ENCODE results near the gene KRT3.

The KRT3 gene

DNA sequence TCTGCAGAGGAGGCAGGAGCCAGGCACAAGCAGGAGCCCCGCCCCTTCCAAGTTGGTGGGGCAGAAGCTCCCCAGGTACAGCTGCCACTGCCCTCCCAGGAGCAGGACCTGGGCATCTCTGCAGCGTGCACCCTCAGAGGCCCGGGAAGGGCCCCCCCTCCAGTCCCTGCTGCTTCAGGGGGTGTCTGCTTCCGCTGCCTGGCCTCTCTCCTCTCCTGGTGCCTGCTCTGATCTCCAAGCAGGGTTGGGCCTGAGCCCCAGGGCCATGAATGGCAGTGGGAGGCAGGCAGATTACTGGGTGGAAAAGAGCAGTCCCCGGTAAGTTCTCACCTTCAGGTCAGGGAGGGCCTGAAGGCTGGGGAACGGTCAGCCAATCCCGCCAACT lies 53.7 kb downstream of the KRT3 start:
- no peak overlapping the region for H3K9ac ChIP-seq (ENCODE audit: low read length)

GRCh38 chr12:52741375-52742195 lies 54.3 kb downstream of the KRT3 start:
- H3K9me3 ChIP-seq (ENCODE audit: control insufficient read depth, low read length): no peaks in the 10 kb centered on the region
- H2AK5ac ChIP-seq (ENCODE audit: low read length, severe bottlenecking): no peak overlapping the region
- no peak overlapping the region for H3K23ac ChIP-seq (ENCODE audit: low read length in 2 of 2)
- no peak overlapping the region for H3K14ac ChIP-seq (ENCODE audit: low read length in 2 of 2)
- no peak overlapping the region for H2BK5ac ChIP-seq (ENCODE audit: low read depth, low read length, poor library complexity, severe bottlenecking)
- H3K27ac ChIP-seq (ENCODE audit: low read length, poor library complexity, severe bottlenecking): no peak overlapping the region
- H2BK15ac ChIP-seq (ENCODE audit: low read depth, poor library complexity, severe bottlenecking): no peak overlapping the region
- H3K18ac ChIP-seq (ENCODE audit: low read depth in 1 of 2, low read length in 2 of 2): no peak overlapping the region
- H3K79me1 ChIP-seq (replicated peaks; ENCODE audit: low read length, poor library complexity, severe bottlenecking): no peaks in the 10 kb centered on the region
- peak; percentile 51 for DNase-seq
- no peak overlapping the region for H3K9ac ChIP-seq (ENCODE audit: low read length)
- no peak overlapping the region for H2BK120ac ChIP-seq (ENCODE audit: low read depth, low read length)
- no peak overlapping the region for H3K4me3 ChIP-seq (ENCODE audit: insufficient read depth in 1 of 2, low read depth in 1 of 2, low read length in 2 of 2)
- no peak overlapping the region for H4K91ac ChIP-seq (ENCODE audit: low read length)
- H3K4me2 ChIP-seq (ENCODE audit: low read length, poor library complexity, severe bottlenecking): no peak overlapping the region
- H3K27me3 ChIP-seq (ENCODE audit: control insufficient read depth in 1 of 2, insufficient read depth in 1 of 2, low read length in 2 of 2): peaks cover 0 to 52% of the 10 kb centered on the region in 2 experiments
- H3K4ac ChIP-seq (ENCODE audit: low read depth in 1 of 2, low read length in 2 of 2): no peak overlapping the region
- H2BK12ac ChIP-seq (ENCODE audit: low read length in 2 of 2): no peak overlapping the region
- H4K8ac ChIP-seq (ENCODE audit: low read length): no peak overlapping the region
- no peaks in the 10 kb centered on the region for H3K36me3 ChIP-seq (ENCODE audit: control insufficient read depth in 1 of 2, insufficient read depth in 2 of 2, low read depth in 1 of 2, low read length in 2 of 2)
- WGBS: 23% methylated on average over 15 of the region's 16 CpGs
- H3K4me1 ChIP-seq (ENCODE audit: control insufficient read depth, insufficient read depth, low read depth, low read length): no peaks in the 10 kb centered on the region
- H2AFZ ChIP-seq (ENCODE audit: low read depth, low read length): no peak overlapping the region

More for the DNA sequence above, 53.7 kb downstream of the KRT3 start:
- no peak overlapping the region for H2BK120ac ChIP-seq (ENCODE audit: low read depth, low read length)
- no peak overlapping the region for H4K8ac ChIP-seq (ENCODE audit: low read length)
- H3K36me3 ChIP-seq (ENCODE audit: control insufficient read depth in 1 of 2, insufficient read depth in 2 of 2, low read depth in 1 of 2, low read length in 2 of 2): no peaks in the 10 kb centered on the region
- H3K27ac ChIP-seq (ENCODE audit: low read length, poor library complexity, severe bottlenecking): no peak overlapping the region
- no peak overlapping the region for H2AK5ac ChIP-seq (ENCODE audit: low read length, severe bottlenecking)
- H3K4me2 ChIP-seq (ENCODE audit: low read length, poor library complexity, severe bottlenecking): no peak overlapping the region
- no peaks in the 10 kb centered on the region for H3K4me1 ChIP-seq (ENCODE audit: control insufficient read depth, insufficient read depth, low read depth, low read length)
- DNase-seq: no peak
- H3K4ac ChIP-seq (ENCODE audit: low read depth in 1 of 2, low read length in 2 of 2): no peak overlapping the region
- no peak overlapping the region for H3K4me3 ChIP-seq (ENCODE audit: insufficient read depth in 1 of 2, low read depth in 1 of 2, low read length in 2 of 2)
- H2AFZ ChIP-seq (ENCODE audit: low read depth, low read length): no peak overlapping the region
- H3K9me3 ChIP-seq (ENCODE audit: control insufficient read depth, low read length): no peaks in the 10 kb centered on the region
- H3K18ac ChIP-seq (ENCODE audit: low read depth in 1 of 2, low read length in 2 of 2): no peak overlapping the region
- H4K91ac ChIP-seq (ENCODE audit: low read length): no peak overlapping the region
- 62% methylated on average over 5 of the region's 7 CpGs for WGBS
- H3K23ac ChIP-seq (ENCODE audit: low read length in 2 of 2): no peak overlapping the region
- H3K79me1 ChIP-seq (replicated peaks; ENCODE audit: low read length, poor library complexity, severe bottlenecking): no peaks in the 10 kb centered on the region
- H2BK5ac ChIP-seq (ENCODE audit: low read depth, low read length, poor library complexity, severe bottlenecking): no peak overlapping the region
- H3K27me3 ChIP-seq (ENCODE audit: control insufficient read depth in 1 of 2, insufficient read depth in 1 of 2, low read length in 2 of 2): peaks cover 0 to 54% of the 10 kb centered on the region in 2 experiments
- H2BK12ac ChIP-seq (ENCODE audit: low read length in 2 of 2): no peak overlapping the region
- H2BK15ac ChIP-seq (ENCODE audit: low read depth, poor library complexity, severe bottlenecking): no peak overlapping the region
- no peak overlapping the region for H3K14ac ChIP-seq (ENCODE audit: low read length in 2 of 2)

DNA sequence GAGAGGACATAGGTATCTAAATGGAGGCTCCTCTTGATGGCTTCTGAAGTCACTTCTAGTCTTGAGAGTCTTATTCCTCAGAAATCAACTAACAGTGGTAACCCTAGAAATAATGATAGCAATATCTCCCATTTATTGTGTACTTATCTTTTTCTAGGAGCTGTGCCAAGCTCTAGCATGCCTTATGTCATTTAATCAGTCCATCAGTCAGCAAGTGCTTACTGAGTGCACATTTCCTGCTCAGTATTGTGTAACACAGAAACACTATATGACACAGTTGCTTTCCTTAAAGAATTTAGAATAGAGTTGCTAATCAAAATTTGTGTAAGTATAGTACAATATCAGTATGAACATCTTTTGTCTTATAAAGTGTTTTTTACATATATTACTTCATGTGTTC lies 55.3 kb downstream of the KRT3 start:
- no peak overlapping the region for H2AK5ac ChIP-seq (ENCODE audit: low read length, severe bottlenecking)
- H3K23ac ChIP-seq (ENCODE audit: low read length in 2 of 2): no peak overlapping the region
- H2BK12ac ChIP-seq (ENCODE audit: low read length in 2 of 2): no peak overlapping the region
- no peaks in the 10 kb centered on the region for H3K79me1 ChIP-seq (replicated peaks; ENCODE audit: low read length, poor library complexity, severe bottlenecking)
- H3K36me3 ChIP-seq (ENCODE audit: control insufficient read depth in 1 of 2, insufficient read depth in 2 of 2, low read depth in 1 of 2, low read length in 2 of 2): no peaks in the 10 kb centered on the region
- H2BK15ac ChIP-seq (ENCODE audit: low read depth, poor library complexity, severe bottlenecking): no peak overlapping the region
- H3K14ac ChIP-seq (ENCODE audit: low read length in 2 of 2): no peak overlapping the region
- H4K8ac ChIP-seq (ENCODE audit: low read length): no peak overlapping the region
- no peak overlapping the region for H2BK120ac ChIP-seq (ENCODE audit: low read depth, low read length)
- no peaks in the 10 kb centered on the region for H3K4me1 ChIP-seq (ENCODE audit: control insufficient read depth, insufficient read depth, low read depth, low read length)
- H3K4me2 ChIP-seq (ENCODE audit: low read length, poor library complexity, severe bottlenecking): no peak overlapping the region
- H2BK5ac ChIP-seq (ENCODE audit: low read depth, low read length, poor library complexity, severe bottlenecking): no peak overlapping the region
- no peak overlapping the region for H3K4me3 ChIP-seq (ENCODE audit: insufficient read depth in 1 of 2, low read depth in 1 of 2, low read length in 2 of 2)
- no peak overlapping the region for H3K4ac ChIP-seq (ENCODE audit: low read depth in 1 of 2, low read length in 2 of 2)
- peaks cover 0 to 49% of the 10 kb centered on the region in 2 experiments for H3K27me3 ChIP-seq (ENCODE audit: control insufficient read depth in 1 of 2, insufficient read depth in 1 of 2, low read length in 2 of 2)
- no peak overlapping the region for H3K27ac ChIP-seq (ENCODE audit: low read length, poor library complexity, severe bottlenecking)
- no peak overlapping the region for H3K9ac ChIP-seq (ENCODE audit: low read length)
- H3K9me3 ChIP-seq (ENCODE audit: control insufficient read depth, low read length): no peaks in the 10 kb centered on the region
- H3K18ac ChIP-seq (ENCODE audit: low read depth in 1 of 2, low read length in 2 of 2): no peak overlapping the region
- DNase-seq: no peak
- H2AFZ ChIP-seq (ENCODE audit: low read depth, low read length): no peak overlapping the region
- H4K91ac ChIP-seq (ENCODE audit: low read length): no peak overlapping the region

GRCh38 chr12:52739963-52740362 lies 56.0 kb downstream of the KRT3 start:
- H3K79me1 ChIP-seq (replicated peaks; ENCODE audit: low read length, poor library complexity, severe bottlenecking): no peaks in the 10 kb centered on the region
- H2BK12ac ChIP-seq (ENCODE audit: low read length in 2 of 2): no peak overlapping the region
- no peak overlapping the region for H3K4ac ChIP-seq (ENCODE audit: low read depth in 1 of 2, low read length in 2 of 2)
- H3K4me2 ChIP-seq (ENCODE audit: low read length, poor library complexity, severe bottlenecking): no peak overlapping the region
- no peak overlapping the region for H2BK120ac ChIP-seq (ENCODE audit: low read depth, low read length)
- no peak overlapping the region for H2AFZ ChIP-seq (ENCODE audit: low read depth, low read length)
- no peaks in the 10 kb centered on the region for H3K9me3 ChIP-seq (ENCODE audit: control insufficient read depth, low read length)
- DNase-seq: no peak
- H4K91ac ChIP-seq (ENCODE audit: low read length): no peak overlapping the region
- no peaks in the 10 kb centered on the region for H3K36me3 ChIP-seq (ENCODE audit: control insufficient read depth in 1 of 2, insufficient read depth in 2 of 2, low read depth in 1 of 2, low read length in 2 of 2)
- H3K18ac ChIP-seq (ENCODE audit: low read depth in 1 of 2, low read length in 2 of 2): no peak overlapping the region
- peaks cover 4 to 49% of the 10 kb centered on the region in 2 experiments for H3K27me3 ChIP-seq (ENCODE audit: control insufficient read depth in 1 of 2, insufficient read depth in 1 of 2, low read length in 2 of 2)
- H3K27ac ChIP-seq (ENCODE audit: low read length, poor library complexity, severe bottlenecking): no peak overlapping the region
- no peak overlapping the region for H4K8ac ChIP-seq (ENCODE audit: low read length)
- no peak overlapping the region for H2BK5ac ChIP-seq (ENCODE audit: low read depth, low read length, poor library complexity, severe bottlenecking)
- no peak overlapping the region for H3K4me3 ChIP-seq (ENCODE audit: insufficient read depth in 1 of 2, low read depth in 1 of 2, low read length in 2 of 2)
- H3K4me1 ChIP-seq (ENCODE audit: control insufficient read depth, insufficient read depth, low read depth, low read length): no peaks in the 10 kb centered on the region
- H3K14ac ChIP-seq (ENCODE audit: low read length in 2 of 2): no peak overlapping the region
- H3K23ac ChIP-seq (ENCODE audit: low read length in 2 of 2): no peak overlapping the region
- H3K9ac ChIP-seq (ENCODE audit: low read length): no peak overlapping the region
- H2AK5ac ChIP-seq (ENCODE audit: low read length, severe bottlenecking): no peak overlapping the region
- no peak overlapping the region for H2BK15ac ChIP-seq (ENCODE audit: low read depth, poor library complexity, severe bottlenecking)
